ENCODE results near the gene MCFD2. TPM values are rescaled to one million over a fixed set of nuclear protein-coding genes. Genes with fewer than 3 reads are reported as not detected.

Gene MCFD2
- total and polyA plus RNA-seq, 4 donors: 50.1 to 165 (median 87.5) TPM

GRCh38 chr2:46925474-46926351 lies 10.1 kb upstream of the MCFD2 start:
- intact Hi-C loops (cut with DNase I): loop anchor here in 1 of 2 donors (5.0 kb wide), 1 partner anchor 397 kb away; no protein-coding TSS in a partner anchor
- WGBS, 2 donors: 89% methylated on average over 6 of the region's 6 CpGs

GRCh38 chr2:46924608-46925007 lies 9.0 kb upstream of the MCFD2 start:
- ATAC-seq (ENCODE audit: low FRiP score) (no peak), DNase-seq (peak in 1 of 2 donors; percentile 59)
- H3K27me3 ChIP-seq (ENCODE audit: control insufficient read depth in 1 of 2, insufficient read depth in 2 of 2, low read length in 1 of 2): no peaks in the 10 kb centered on the region
- no peaks in the 10 kb centered on the region for H3K4me1 ChIP-seq (ENCODE audit: control insufficient read depth in 1 of 2, insufficient read depth in 2 of 2, low read length in 2 of 2)
- no peak overlapping the region for H3K27ac ChIP-seq (ENCODE audit: low read depth in 1 of 2, low read length in 2 of 2)
- H3K36me3 ChIP-seq (ENCODE audit: control insufficient read depth in 1 of 2, insufficient read depth in 2 of 2, low read length in 1 of 2): no peaks in the 10 kb centered on the region
- 62 to 65% methylated on average over 5 of the region's 5 CpGs for WGBS, 2 donors
- intact Hi-C loops (cut with DNase I): loop anchor here in 1 of 2 donors (5.0 kb wide), 1 partner anchor 398 kb away; no protein-coding TSS in a partner anchor
- H3K9me3 ChIP-seq (ENCODE audit: control insufficient read depth, low read length): no peaks in the 10 kb centered on the region
- no peak overlapping the region for H3K4me3 ChIP-seq (ENCODE audit: low read length in 2 of 2)

More at GRCh38 chr2:46925474-46926351, 10.1 kb upstream of the MCFD2 start:
- H3K4me1 ChIP-seq (ENCODE audit: control insufficient read depth in 1 of 2, insufficient read depth in 2 of 2, low read length in 2 of 2): no peaks in the 10 kb centered on the region
- H3K9me3 ChIP-seq (ENCODE audit: control insufficient read depth, low read length): no peaks in the 10 kb centered on the region
- no peaks in the 10 kb centered on the region for H3K36me3 ChIP-seq (ENCODE audit: control insufficient read depth in 1 of 2, insufficient read depth in 2 of 2, low read length in 1 of 2)
- H3K27me3 ChIP-seq (ENCODE audit: control insufficient read depth in 1 of 2, insufficient read depth in 2 of 2, low read length in 1 of 2): no peaks in the 10 kb centered on the region
- DNase-seq (no peak), ATAC-seq (ENCODE audit: low FRiP score) (no peak)
- H3K27ac ChIP-seq (ENCODE audit: low read depth in 1 of 2, low read length in 2 of 2): no peak overlapping the region
- H3K4me3 ChIP-seq (ENCODE audit: low read length in 2 of 2): no peak overlapping the region

GRCh38 chr2:46924038-46924437 lies 8.4 kb upstream of the MCFD2 start:
- no peaks in the 10 kb centered on the region for H3K27me3 ChIP-seq (ENCODE audit: control insufficient read depth in 1 of 2, insufficient read depth in 2 of 2, low read length in 1 of 2)
- ATAC-seq (ENCODE audit: low FRiP score) (no peak), DNase-seq (no peak)
- H3K36me3 ChIP-seq (ENCODE audit: control insufficient read depth in 1 of 2, insufficient read depth in 2 of 2, low read length in 1 of 2): no peaks in the 10 kb centered on the region
- no peaks in the 10 kb centered on the region for H3K4me1 ChIP-seq (ENCODE audit: control insufficient read depth in 1 of 2, insufficient read depth in 2 of 2, low read length in 2 of 2)
- 99 to 100% methylated on average over 2 of the region's 2 CpGs for WGBS, 2 donors
- no peaks in the 10 kb centered on the region for H3K9me3 ChIP-seq (ENCODE audit: control insufficient read depth, low read length)
- intact Hi-C loops (cut with DNase I): no loop called here
- H3K27ac ChIP-seq (ENCODE audit: low read depth in 1 of 2, low read length in 2 of 2): no peak overlapping the region
- H3K4me3 ChIP-seq (ENCODE audit: low read length in 2 of 2): no peak overlapping the region

- intact Hi-C loops (cut with DNase I): no loop called here
- no peak overlapping the region for H3K27ac ChIP-seq (ENCODE audit: low read depth in 1 of 2, low read length in 2 of 2)
- H3K4me3 ChIP-seq (ENCODE audit: low read length in 2 of 2): no peak overlapping the region
- DNase-seq: no peak
- H3K36me3 ChIP-seq (ENCODE audit: control insufficient read depth in 1 of 2, insufficient read depth in 2 of 2, low read length in 1 of 2): no peaks in the 10 kb centered on the region
- peaks cover 0 to 4% of the 10 kb centered on the region in 2 donors for H3K4me1 ChIP-seq (ENCODE audit: control insufficient read depth in 1 of 2, insufficient read depth in 2 of 2, low read length in 2 of 2)
- no peaks in the 10 kb centered on the region for H3K9me3 ChIP-seq (ENCODE audit: control insufficient read depth, low read length)
- H3K27me3 ChIP-seq (ENCODE audit: control insufficient read depth in 1 of 2, insufficient read depth in 2 of 2, low read length in 1 of 2): no peaks in the 10 kb centered on the region
- ATAC-seq (ENCODE audit: low FRiP score): no peak
These were observed 7.5 kb upstream of the MCFD2 start for GRCh38 chr2:46923041-46923528.

GRCh38 chr2:46922606-46923005 lies 7.0 kb upstream of the MCFD2 start:
- Histone ChIP-seq H3K4me1 (ENCODE audit: control insufficient read depth in 1 of 2, insufficient read depth in 2 of 2, low read length in 2 of 2) (peaks cover 0 to 4% of the 10 kb centered on the region in 2 donors), H3K4me3 (ENCODE audit: low read length in 2 of 2) (no peak overlapping the region), H3K36me3 (ENCODE audit: control insufficient read depth in 1 of 2, insufficient read depth in 2 of 2, low read length in 1 of 2) (no peaks in the 10 kb centered on the region), H3K9me3 (ENCODE audit: control insufficient read depth, low read length) (no peaks in the 10 kb centered on the region), H3K27me3 (ENCODE audit: control insufficient read depth in 1 of 2, insufficient read depth in 2 of 2, low read length in 1 of 2) (no peaks in the 10 kb centered on the region), H3K27ac (ENCODE audit: low read depth in 1 of 2, low read length in 2 of 2) (no peak overlapping the region)
- WGBS, 2 donors: 92 to 93% methylated on average over 4 of the region's 4 CpGs
- ATAC-seq (ENCODE audit: low FRiP score) (no peak), DNase-seq (no peak)
- intact Hi-C loops (cut with DNase I): no loop called here

- intact Hi-C loops (cut with DNase I): no loop called here
- Histone ChIP-seq H3K4me3 (ENCODE audit: low read length in 2 of 2) (no peak overlapping the region), H3K36me3 (ENCODE audit: control insufficient read depth in 1 of 2, insufficient read depth in 2 of 2, low read length in 1 of 2) (no peaks in the 10 kb centered on the region), H3K27ac (ENCODE audit: low read depth in 1 of 2, low read length in 2 of 2) (no peak overlapping the region), H3K27me3 (ENCODE audit: control insufficient read depth in 1 of 2, insufficient read depth in 2 of 2, low read length in 1 of 2) (no peaks in the 10 kb centered on the region), H3K9me3 (ENCODE audit: control insufficient read depth, low read length) (no peaks in the 10 kb centered on the region), H3K4me1 (ENCODE audit: control insufficient read depth in 1 of 2, insufficient read depth in 2 of 2, low read length in 2 of 2) (peaks cover 0 to 4% of the 10 kb centered on the region in 2 donors)
- 82 to 83% methylated on average over 11 of the region's 11 CpGs for WGBS, 2 donors
- ATAC-seq (ENCODE audit: low FRiP score) (no peak), DNase-seq (no peak)
These were observed 6.3 kb upstream of the MCFD2 start for GRCh38 chr2:46921676-46922448.

- H3K4me3 ChIP-seq (ENCODE audit: low read length in 2 of 2): no peak overlapping the region
- H3K36me3 ChIP-seq (ENCODE audit: control insufficient read depth in 1 of 2, insufficient read depth in 2 of 2, low read length in 1 of 2): no peaks in the 10 kb centered on the region
- H3K4me1 ChIP-seq (ENCODE audit: control insufficient read depth in 1 of 2, insufficient read depth in 2 of 2, low read length in 2 of 2): peaks cover 0 to 8% of the 10 kb centered on the region in 2 donors
- no peaks in the 10 kb centered on the region for H3K27me3 ChIP-seq (ENCODE audit: control insufficient read depth in 1 of 2, insufficient read depth in 2 of 2, low read length in 1 of 2)
- intact Hi-C loops (cut with DNase I): loop anchor here in 1 of 2 donors (5.0 kb wide), 2 partner anchors 50 to 405 kb away; no protein-coding TSS in a partner anchor
- H3K9me3 ChIP-seq (ENCODE audit: control insufficient read depth, low read length): no peaks in the 10 kb centered on the region
- ATAC-seq (ENCODE audit: low FRiP score) (no peak), DNase-seq (no peak)
- no peak overlapping the region for H3K27ac ChIP-seq (ENCODE audit: low read depth in 1 of 2, low read length in 2 of 2)
These were observed 2.0 kb upstream of the MCFD2 start for GRCh38 chr2:46917628-46918027.

- no peaks in the 10 kb centered on the region for H3K27me3 ChIP-seq (ENCODE audit: control insufficient read depth in 1 of 2, insufficient read depth in 2 of 2, low read length in 1 of 2)
- DNase-seq (peak; percentile 94 to 97), ATAC-seq (ENCODE audit: low FRiP score) (peak; percentile 95)
- no peaks in the 10 kb centered on the region for H3K36me3 ChIP-seq (ENCODE audit: control insufficient read depth in 1 of 2, insufficient read depth in 2 of 2, low read length in 1 of 2)
- peaks cover 0 to 8% of the 10 kb centered on the region in 2 donors for H3K4me1 ChIP-seq (ENCODE audit: control insufficient read depth in 1 of 2, insufficient read depth in 2 of 2, low read length in 2 of 2)
- no peaks in the 10 kb centered on the region for H3K9me3 ChIP-seq (ENCODE audit: control insufficient read depth, low read length)
- peak overlapping the region; percentile 7 to 84 for H3K27ac ChIP-seq (ENCODE audit: low read depth in 1 of 2, low read length in 2 of 2)
- intact Hi-C loops (cut with DNase I): loop anchor here (2.0 to 5.0 kb wide), 3 partner anchors 51 to 406 kb away; no protein-coding TSS in a partner anchor
- peak overlapping the region; percentile 71 to 78 for H3K4me3 ChIP-seq (ENCODE audit: low read length in 2 of 2)
- 0% methylated on average over 46 to 55 of the region's 55 CpGs for WGBS, 2 donors
These were observed 415 bp upstream of the MCFD2 start for GRCh38 chr2:46915811-46916630.

Data from aorta (tissue), 5 donors.